GM23248 (cell line): ENCODE results near the gene HINT3. TPM values are rescaled to one million over a fixed set of nuclear protein-coding genes. Genes with fewer than 3 reads are reported as not detected.

Experiments
- DNase-seq: peaks from one replicate; pipeline ENCODE4 v3.0.0-alpha.2; 2015
- H2AFZ ChIP-seq: fragments of 200-600 bp; sonication (generic); 2 replicates; pipeline ENCODE4 v1.6.1; 2016; ENCODE audit warnings: antibody characterized with exemption
- H3F3A ChIP-seq: fragments of 200-600 bp; sonication (generic); 2 replicates; pipeline ENCODE4 v1.6.1; 2016; ENCODE audit warnings: mild to moderate bottlenecking, antibody characterized with exemption, mixed run types; ENCODE audit not compliant: insufficient read depth
- H3K27ac ChIP-seq: fragments of 200-600 bp; sonication (generic); 2 replicates; pipeline ENCODE4 v1.5.1; 2016; ENCODE audit warnings: mild to moderate bottlenecking
- H3K27me3 ChIP-seq: fragments of 200-600 bp; sonication (generic); replicated peaks from 2 replicates; pipeline ENCODE4 v1.6.1; 2016; ENCODE audit warnings: mild to moderate bottlenecking; ENCODE audit not compliant: insufficient read depth
- H3K36me3 ChIP-seq: fragments of 200-600 bp; sonication (generic); 2 replicates; pipeline ENCODE4 v1.6.1; 2016; ENCODE audit warnings: low read depth, mild to moderate bottlenecking
- H3K4me1 ChIP-seq: fragments of 200-600 bp; sonication (generic); 2 replicates; pipeline ENCODE4 v1.6.1; 2016; ENCODE audit warnings: mild to moderate bottlenecking; ENCODE audit not compliant: insufficient read depth
- H3K4me2 ChIP-seq: fragments of 200-600 bp; sonication (generic); one replicate; pipeline ENCODE4 v1.6.1; 2016; ENCODE audit warnings: mild to moderate bottlenecking; ENCODE audit not compliant: unreplicated experiment
- H3K4me3 ChIP-seq: fragments of 200-600 bp; sonication (generic); 2 replicates; pipeline ENCODE4 v1.5.1; 2016; ENCODE audit warnings: mild to moderate bottlenecking
- H3K79me2 ChIP-seq: fragments of 200-600 bp; sonication (generic); 2 replicates; pipeline ENCODE4 v1.6.1; 2016; ENCODE audit warnings: mild to moderate bottlenecking; ENCODE audit not compliant: insufficient read depth
- H3K9ac ChIP-seq: fragments of 200-600 bp; sonication (generic); 2 replicates; pipeline ENCODE4 v1.6.1; 2016; ENCODE audit warnings: mild to moderate bottlenecking
- H3K9me2 ChIP-seq: fragments of 200-600 bp; sonication (generic); 2 replicates; pipeline ENCODE4 v1.6.1; 2016; ENCODE audit warnings: mixed run types, mild to moderate bottlenecking, moderate library complexity; ENCODE audit not compliant: insufficient read depth
- H3K9me3 ChIP-seq: fragments of 200-600 bp; sonication (generic); one replicate; pipeline ENCODE4 v1.6.1; 2017; ENCODE audit warnings: low read depth
- H4K20me1 ChIP-seq: fragments of 200-600 bp; sonication (generic); 2 replicates; pipeline ENCODE4 v1.6.0; 2016; ENCODE audit not compliant: insufficient read depth
- EZH2 ChIP-seq: fragments of 200-600 bp; sonication (generic); IDR thresholded peaks from 2 replicates; pipeline ENCODE4 v1.6.1; 2018; ENCODE audit warnings: antibody characterized with exemption, mild to moderate bottlenecking; ENCODE audit not compliant: insufficient read depth, poor library complexity, severe bottlenecking
- EZH2phosphoT487 ChIP-seq: fragments of 200-600 bp; sonication (generic); IDR thresholded peaks from 2 replicates; pipeline ENCODE4 v1.6.1; 2018; ENCODE audit warnings: antibody characterized with exemption, moderate library complexity, mild to moderate bottlenecking, low read depth; ENCODE audit not compliant: insufficient read depth
- WGBS, 2 experiments: methylation state at CpG; one replicate each; pipeline ENCODE4 v1.1.6; 2015 to 2017; ENCODE audit warnings: low lambda C conversion rate in 2 of 2, low coverage in 1 of 2; ENCODE audit errors: missing lambda C conversion rate in 2 of 2; 5-methylcytosine and 5-hydroxymethylcytosine counted together
- in situ Hi-C: fragments of 300-500 bp; cut with MboI; formaldehyde crosslinking; loops from 2 replicates; pipeline ENCODE4 v1.15.0; 2020
- polyA plus RNA-seq: library from polyadenylated mRNA; unstranded; fragments of >200 nt; fragmentation: Nextera tagmentation; extraction: Ambion mirVana; gene quantifications from 2 replicates; pipeline ENCODE4 v1.2.1, GENCODE V29; 2016
- total RNA-seq: library from RNA; depleted of rRNA; stranded (reverse); fragments of >200 nt; shearing (Covaris generic); gene quantifications from 2 replicates; pipeline ENCODE4 v1.2.3, GENCODE V29; 2014

The HINT3 gene
- total and polyA plus RNA-seq, 2 experiments from 2014 or later = 7.0 to 20.5 TPM

GRCh38 chr6:126002755-126003679, 46.4 kb downstream of the HINT3 start:
- TF ChIP-seq EZH2phosphoT487 = no peak
- TF ChIP-seq EZH2 = no peak
- Histone ChIP-seq H3K9me2 (no peaks in the 10 kb centered on the region), H3K9me3 (no peaks in the 10 kb centered on the region), H3K4me1 (no peaks in the 10 kb centered on the region), H2AFZ (no peak overlapping the region), H3F3A (no peaks in the 10 kb centered on the region), H3K27ac (no peak overlapping the region), H3K36me3 (peaks cover 18% of the 10 kb centered on the region), H3K4me2 (no peak overlapping the region), H3K4me3 (no peak overlapping the region), H3K27me3 (no peaks in the 10 kb centered on the region), H4K20me1 (no peaks in the 10 kb centered on the region), H3K79me2 (no peaks in the 10 kb centered on the region), H3K9ac (no peak overlapping the region)
- DNase-seq = peak; percentile 10
- WGBS, 2 experiments = 91% methylated on average over 8 of the region's 8 CpGs
- in situ Hi-C loops = no loop called here

- Histone ChIP-seq H3K27ac (no peak overlapping the region), H4K20me1 (no peaks in the 10 kb centered on the region), H2AFZ (no peak overlapping the region), H3K79me2 (no peaks in the 10 kb centered on the region), H3K36me3 (peaks cover 19% of the 10 kb centered on the region), H3F3A (no peaks in the 10 kb centered on the region), H3K4me3 (no peak overlapping the region), H3K9me2 (no peaks in the 10 kb centered on the region), H3K4me1 (no peaks in the 10 kb centered on the region), H3K27me3 (no peaks in the 10 kb centered on the region), H3K4me2 (no peak overlapping the region), H3K9me3 (no peaks in the 10 kb centered on the region), H3K9ac (no peak overlapping the region)
- no peak for DNase-seq
- in situ Hi-C loops = no loop called here
- TF ChIP-seq EZH2phosphoT487 (no peak), EZH2 (no peak)
Observed at GRCh38 chr6:126007800-126008199, 51.2 kb downstream of the HINT3 start.

- TF ChIP-seq EZH2phosphoT487 (no peak), EZH2 (no peak)
- H3K27me3 ChIP-seq = no peaks in the 10 kb centered on the region
- no peak overlapping the region for H3K27ac ChIP-seq
- in situ Hi-C loops = no loop called here
- no peak for DNase-seq
- H3K9me2 ChIP-seq = no peaks in the 10 kb centered on the region
- no peaks in the 10 kb centered on the region for H3K79me2 ChIP-seq
- 86 to 91% methylated on average over 4 of the region's 4 CpGs for WGBS, 2 experiments
- no peaks in the 10 kb centered on the region for H3K4me1 ChIP-seq
- H2AFZ ChIP-seq = no peak overlapping the region
- no peaks in the 10 kb centered on the region for H4K20me1 ChIP-seq
- no peaks in the 10 kb centered on the region for H3K9me3 ChIP-seq
- no peak overlapping the region for H3K4me3 ChIP-seq
- 0 out of 2 replicates have a peak, but pooled peaks cover under 1% of the 10 kb centered on the region for H3F3A ChIP-seq
- H3K4me2 ChIP-seq = no peak overlapping the region
- H3K9ac ChIP-seq = no peak overlapping the region
- H3K36me3 ChIP-seq = peaks cover 30% of the 10 kb centered on the region
Observed at GRCh38 chr6:126010040-126010439, 53.5 kb downstream of the HINT3 start.

DNA sequence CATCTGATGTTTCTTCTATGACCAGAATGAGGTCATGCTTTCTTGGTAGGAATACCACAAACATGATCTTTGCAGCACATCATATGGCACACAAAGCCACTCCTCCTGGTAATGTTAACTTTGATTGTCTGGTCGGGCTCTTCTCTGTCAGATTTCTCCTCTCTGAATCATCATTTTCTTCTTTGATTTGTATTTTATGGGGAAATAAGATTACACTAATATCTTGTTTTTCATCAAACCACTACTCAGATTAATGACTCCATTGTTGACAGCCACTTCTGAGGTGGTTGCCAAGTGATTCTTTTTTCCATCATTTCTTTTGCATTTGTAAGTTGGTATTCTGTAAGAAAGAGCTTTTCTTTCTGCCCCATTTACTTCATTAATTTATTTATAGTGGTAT, 59.3 kb downstream of the HINT3 start:
- peak overlapping the region; percentile 13 for H3K27ac ChIP-seq

More for the DNA sequence above, 59.3 kb downstream of the HINT3 start:
- DNase-seq = peak; percentile 60
- no peak overlapping the region for H3K9ac ChIP-seq
- no peaks in the 10 kb centered on the region for H4K20me1 ChIP-seq
- H3K4me1 ChIP-seq = peaks cover 15% of the 10 kb centered on the region
- peaks cover 35% of the 10 kb centered on the region for H3K36me3 ChIP-seq
- TF ChIP-seq EZH2 (no peak), EZH2phosphoT487 (0 out of 2 replicates have a peak, but pooled peaks have one; percentile 58)
- no peaks in the 10 kb centered on the region for H3K9me3 ChIP-seq
- H3K4me3 ChIP-seq = no peak overlapping the region
- H2AFZ ChIP-seq = no peak overlapping the region
- WGBS, 2 experiments = 0 to 11% methylated on average over 1 of the region's 1 CpG
- H3K4me2 ChIP-seq = no peak overlapping the region
- H3K79me2 ChIP-seq = no peaks in the 10 kb centered on the region
- peaks cover 15% of the 10 kb centered on the region for H3F3A ChIP-seq
- in situ Hi-C loops = no loop called here
- no peaks in the 10 kb centered on the region for H3K9me2 ChIP-seq
- H3K27me3 ChIP-seq = no peaks in the 10 kb centered on the region
